Esophagus squamous epithelium (tissue), 4 donors: ENCODE data around the gene MNDA.

Experiments
- POLR2A ChIP-seq, 4 donors: fragments of 450-650 bp; IDR thresholded peaks; one replicate each; pipeline ENCODE4 v1.6.1; 2017; ENCODE audit warnings: antibody characterized with exemption in 4 of 4, mild to moderate bottlenecking in 4 of 4, moderate library complexity in 3 of 4
- TF ChIP-seq, protein P1 (sequence below), 6 experiments: fragments of 450-650 bp in 4 of 6; fragments of 200-600 bp in 2 of 6; sonication (generic) in 2 of 6; IDR thresholded peaks; one replicate each; pipeline ENCODE4 v1.5.1; 2016 to 2019; ENCODE audit warnings: antibody characterized with exemption in 6 of 6, mild to moderate bottlenecking in 4 of 6, moderate library complexity in 4 of 6

GRCh38 chr1:158839566-158839965 is 8.4 kb downstream of the MNDA start:
- TF ChIP-seq, protein P1, sequence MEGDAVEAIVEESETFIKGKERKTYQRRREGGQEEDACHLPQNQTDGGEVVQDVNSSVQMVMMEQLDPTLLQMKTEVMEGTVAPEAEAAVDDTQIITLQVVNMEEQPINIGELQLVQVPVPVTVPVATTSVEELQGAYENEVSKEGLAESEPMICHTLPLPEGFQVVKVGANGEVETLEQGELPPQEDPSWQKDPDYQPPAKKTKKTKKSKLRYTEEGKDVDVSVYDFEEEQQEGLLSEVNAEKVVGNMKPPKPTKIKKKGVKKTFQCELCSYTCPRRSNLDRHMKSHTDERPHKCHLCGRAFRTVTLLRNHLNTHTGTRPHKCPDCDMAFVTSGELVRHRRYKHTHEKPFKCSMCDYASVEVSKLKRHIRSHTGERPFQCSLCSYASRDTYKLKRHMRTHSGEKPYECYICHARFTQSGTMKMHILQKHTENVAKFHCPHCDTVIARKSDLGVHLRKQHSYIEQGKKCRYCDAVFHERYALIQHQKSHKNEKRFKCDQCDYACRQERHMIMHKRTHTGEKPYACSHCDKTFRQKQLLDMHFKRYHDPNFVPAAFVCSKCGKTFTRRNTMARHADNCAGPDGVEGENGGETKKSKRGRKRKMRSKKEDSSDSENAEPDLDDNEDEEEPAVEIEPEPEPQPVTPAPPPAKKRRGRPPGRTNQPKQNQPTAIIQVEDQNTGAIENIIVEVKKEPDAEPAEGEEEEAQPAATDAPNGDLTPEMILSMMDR (IDR thresholded peaks at IDR 0.05), result no peak
- TF ChIP-seq POLR2A (IDR thresholded peaks at IDR 0.05), result no peak
